Measurements from ENCODE around the gene SYNGR1. TPM values are rescaled to one million over a fixed set of nuclear protein-coding genes. Genes with fewer than 3 reads are reported as not detected.

The SYNGR1 gene
- total and polyA plus RNA-seq, 12 donors, result 29.8 to 85.8 (median 41.6) TPM

GRCh38 chr22:39388261-39389011 is 38.6 kb downstream of the SYNGR1 start:
- Histone ChIP-seq H3K27me3 (peaks cover 0 to 6% (median 0%) of the 10 kb centered on the region in 7 donors), H3K4me3 (peak overlapping the region; percentile 32 to 73 (median 63)), H3K36me3 (no peaks in the 10 kb centered on the region), H3K27ac (peak overlapping the region in 1 of 10 donors; percentile 71), H3K9me3 (no peaks in the 10 kb centered on the region), H3K4me1 (peaks cover 0 to 19% (median 9%) of the 10 kb centered on the region in 9 donors)
- ATAC-seq (peak; percentile 88 to 97 (median 94)), DNase-seq (peak; percentile 80 to 85)
- WGBS, 2 donors, result 4 to 5% methylated on average over 53 to 56 of the region's 56 CpGs
- no peak for TF ChIP-seq CTCF (IDR thresholded peaks at IDR 0.05)
- intact Hi-C loops (cut with DNase I), result no loop called here

GRCh38 chr22:39389420-39389819 is 39.6 kb downstream of the SYNGR1 start:
- peak in 4 of 8 donors; percentile 13 to 36 (median 27) for ATAC-seq
- no peak overlapping the region for H3K27ac ChIP-seq
- intact Hi-C loops (cut with DNase I), result no loop called here

GRCh38 chr22:39392341-39392948 is 42.7 kb downstream of the SYNGR1 start:
- intact Hi-C loops (cut with DNase I), result loop anchor here in 1 of 10 donors (5.0 kb wide), 1 partner anchor 310 kb away; no protein-coding TSS in a partner anchor
- H3K27me3 ChIP-seq, result no peaks in the 10 kb centered on the region
- 84 to 87% methylated on average over 9 of the region's 9 CpGs for WGBS, 2 donors
- no peaks in the 10 kb centered on the region for H3K36me3 ChIP-seq
- ATAC-seq (no peak), DNase-seq (no peak)
- TF ChIP-seq CTCF (IDR thresholded peaks at IDR 0.05), result no peak
- no peak overlapping the region for H3K4me3 ChIP-seq
- peaks cover 0 to 12% (median 9%) of the 10 kb centered on the region in 9 donors for H3K4me1 ChIP-seq
- no peaks in the 10 kb centered on the region for H3K9me3 ChIP-seq
- no peak overlapping the region for H3K27ac ChIP-seq

More at GRCh38 chr22:39389420-39389819, 39.6 kb downstream of the SYNGR1 start:
- 68 to 78% methylated on average over 11 of the region's 11 CpGs for WGBS, 2 donors
- TF ChIP-seq CTCF (IDR thresholded peaks at IDR 0.05), result no peak
- Histone ChIP-seq H3K4me1 (peaks cover 0 to 18% (median 9%) of the 10 kb centered on the region in 9 donors), H3K27me3 (peaks cover 0 to 6% (median 0%) of the 10 kb centered on the region in 7 donors), H3K36me3 (no peaks in the 10 kb centered on the region), H3K9me3 (no peaks in the 10 kb centered on the region), H3K4me3 (no peak overlapping the region)
- no peak for DNase-seq

GRCh38 chr22:39395936-39396796 is 46.4 kb downstream of the SYNGR1 start:
- intact Hi-C loops (cut with DNase I), result loop anchor here in 1 of 10 donors (5.0 kb wide), 1 partner anchor 121 kb away; no protein-coding TSS in a partner anchor
- H3K4me3 ChIP-seq, result no peak overlapping the region
- no peak for DNase-seq
- H3K27ac ChIP-seq, result no peak overlapping the region
- H3K27me3 ChIP-seq, result no peaks in the 10 kb centered on the region
- no peak for TF ChIP-seq CTCF (IDR thresholded peaks at IDR 0.05)
- peaks cover 0 to 16% (median 11%) of the 10 kb centered on the region in 9 donors for H3K4me1 ChIP-seq
- ATAC-seq, result no peak
- no peaks in the 10 kb centered on the region for H3K9me3 ChIP-seq
- WGBS, 2 donors, result 83 to 84% methylated on average over 11 of the region's 11 CpGs
- H3K36me3 ChIP-seq, result peaks cover 0 to 2% (median 0%) of the 10 kb centered on the region in 9 donors

All from heart right ventricle (tissue), 16 donors.